ENCODE measurements around the gene ZP2.

The ZP2 gene

DNA sequence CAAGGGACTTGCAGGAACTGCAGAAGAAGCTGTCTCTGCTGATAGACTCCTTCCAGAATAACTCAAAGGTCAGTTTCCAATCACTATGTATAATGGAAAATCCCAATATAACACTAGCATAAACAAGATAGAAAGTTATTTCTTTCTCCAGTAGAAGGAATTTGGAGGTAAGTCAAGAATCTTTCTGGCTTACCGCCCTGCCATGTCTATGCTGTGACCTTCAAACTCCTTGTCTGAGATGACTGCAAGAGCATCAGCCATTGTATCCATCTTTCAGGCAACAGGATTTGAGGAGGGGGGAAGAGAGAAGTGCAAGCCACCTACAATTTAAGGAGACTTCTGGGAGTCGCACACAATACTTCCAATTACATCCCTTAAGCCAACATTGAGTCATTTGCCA, 50.2 kb downstream of the ZP2 start:
- TF ChIP-seq WT1 (tag by site-specific recombination; IDR thresholded peaks at IDR 0.05) (no peak), ZNF76 (tag by site-specific recombination; IDR thresholded peaks at IDR 0.05; ENCODE audit: borderline replicate concordance, low read depth) (no peak)
- no peak overlapping the region for H3K4me3 ChIP-seq (ENCODE audit: low read depth, low read length)
- peaks cover 4 to 20% of the 10 kb centered on the region in 2 experiments; a peak in 2 of 3 replicates for H3K36me3 ChIP-seq (ENCODE audit: control insufficient read depth in 2 of 2, insufficient read depth in 1 of 2, low read length in 2 of 2)
- no peaks in the 10 kb centered on the region for H3K9me3 ChIP-seq (ENCODE audit: control insufficient read depth, insufficient read depth, low read depth, low read length)
- POLR2A ChIA-PET: interaction anchor here (0.6 kb wide), 1 partner anchor 1030 kb away, joined by 5 read pairs; no protein-coding TSS in a partner anchor
- no peak overlapping the region for H3K27ac ChIP-seq (ENCODE audit: extremely low read depth, low read depth, low read length)
- CTCF ChIA-PET: interaction anchor here (0.6 to 5.5 kb wide), 2 partner anchors 25 to 140 kb away, joined by 4 to 37 read pairs; no protein-coding TSS in a partner anchor
- no peaks in the 10 kb centered on the region for H3K4me1 ChIP-seq (ENCODE audit: control insufficient read depth, insufficient read depth, low read length)

DNA sequence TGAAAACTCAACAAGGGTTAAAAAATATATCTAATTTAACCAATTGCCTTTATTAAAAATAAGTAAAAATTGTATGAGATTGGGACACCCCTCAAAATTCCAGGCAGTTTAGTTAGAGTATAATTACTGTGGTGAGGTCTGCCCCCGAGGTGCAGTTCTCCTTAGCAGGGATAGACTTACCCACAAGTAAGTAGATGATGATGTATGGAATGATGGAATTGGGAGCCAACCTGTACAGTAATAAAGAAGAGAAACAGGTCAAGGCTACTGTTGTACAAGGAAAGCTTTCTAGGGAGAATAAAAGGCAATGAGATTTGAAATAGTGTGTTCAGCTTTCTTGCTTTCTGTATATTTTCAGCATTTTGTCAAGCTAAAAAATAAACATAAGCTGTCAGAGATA, 51.1 kb downstream of the ZP2 start:
- ChIA-PET CTCF (interaction anchor here (0.5 to 5.5 kb wide), 5 partner anchors 9 to 1159 kb away, joined by 3 to 37 read pairs (median 8); no protein-coding TSS in a partner anchor), POLR2A (no interaction called here)
- no peaks in the 10 kb centered on the region for H3K9me3 ChIP-seq (ENCODE audit: control insufficient read depth, insufficient read depth, low read depth, low read length)
- H3K4me3 ChIP-seq (ENCODE audit: low read depth, low read length): no peak overlapping the region
- H3K27ac ChIP-seq (ENCODE audit: extremely low read depth, low read depth, low read length): no peak overlapping the region
- TF ChIP-seq, protein P1, sequence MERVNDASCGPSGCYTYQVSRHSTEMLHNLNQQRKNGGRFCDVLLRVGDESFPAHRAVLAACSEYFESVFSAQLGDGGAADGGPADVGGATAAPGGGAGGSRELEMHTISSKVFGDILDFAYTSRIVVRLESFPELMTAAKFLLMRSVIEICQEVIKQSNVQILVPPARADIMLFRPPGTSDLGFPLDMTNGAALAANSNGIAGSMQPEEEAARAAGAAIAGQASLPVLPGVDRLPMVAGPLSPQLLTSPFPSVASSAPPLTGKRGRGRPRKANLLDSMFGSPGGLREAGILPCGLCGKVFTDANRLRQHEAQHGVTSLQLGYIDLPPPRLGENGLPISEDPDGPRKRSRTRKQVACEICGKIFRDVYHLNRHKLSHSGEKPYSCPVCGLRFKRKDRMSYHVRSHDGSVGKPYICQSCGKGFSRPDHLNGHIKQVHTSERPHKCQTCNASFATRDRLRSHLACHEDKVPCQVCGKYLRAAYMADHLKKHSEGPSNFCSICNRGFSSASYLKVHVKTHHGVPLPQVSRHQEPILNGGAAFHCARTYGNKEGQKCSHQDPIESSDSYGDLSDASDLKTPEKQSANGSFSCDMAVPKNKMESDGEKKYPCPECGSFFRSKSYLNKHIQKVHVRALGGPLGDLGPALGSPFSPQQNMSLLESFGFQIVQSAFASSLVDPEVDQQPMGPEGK (tag by site-specific recombination; IDR thresholded peaks at IDR 0.05): no peak
- TF ChIP-seq ZNF157 (tag by site-specific recombination; IDR thresholded peaks at IDR 0.05) (no peak), ZNF354C (tag by site-specific recombination; IDR thresholded peaks at IDR 0.05; ENCODE audit: borderline replicate concordance, low read depth) (no peak), ZNF121 (tag by site-specific recombination; IDR thresholded peaks at IDR 0.05) (no peak), ZNF274 (IDR thresholded peaks at IDR 0.05; ENCODE audit: low read length) (no peak), ZNF274 (tag by site-specific recombination; IDR thresholded peaks at IDR 0.05; ENCODE audit: borderline replicate concordance) (no peak), ZNF433 (tag by site-specific recombination; IDR thresholded peaks at IDR 0.05; ENCODE audit: low read depth) (no peak), SETDB1 (IDR thresholded peaks at IDR 0.05; ENCODE audit: insufficient read length, low read length) (no peak), ZNF366 (tag by site-specific recombination; conservative IDR thresholded peaks at IDR 0.05) (no peak), ZNF16 (tag by site-specific recombination; IDR thresholded peaks at IDR 0.05; ENCODE audit: low read depth) (no peak)
- no peaks in the 10 kb centered on the region for H3K4me1 ChIP-seq (ENCODE audit: control insufficient read depth, insufficient read depth, low read length)
- peaks cover 0 to 20% of the 10 kb centered on the region in 2 experiments; a peak in 2 of 3 replicates for H3K36me3 ChIP-seq (ENCODE audit: control insufficient read depth in 2 of 2, insufficient read depth in 1 of 2, low read length in 2 of 2)

DNA sequence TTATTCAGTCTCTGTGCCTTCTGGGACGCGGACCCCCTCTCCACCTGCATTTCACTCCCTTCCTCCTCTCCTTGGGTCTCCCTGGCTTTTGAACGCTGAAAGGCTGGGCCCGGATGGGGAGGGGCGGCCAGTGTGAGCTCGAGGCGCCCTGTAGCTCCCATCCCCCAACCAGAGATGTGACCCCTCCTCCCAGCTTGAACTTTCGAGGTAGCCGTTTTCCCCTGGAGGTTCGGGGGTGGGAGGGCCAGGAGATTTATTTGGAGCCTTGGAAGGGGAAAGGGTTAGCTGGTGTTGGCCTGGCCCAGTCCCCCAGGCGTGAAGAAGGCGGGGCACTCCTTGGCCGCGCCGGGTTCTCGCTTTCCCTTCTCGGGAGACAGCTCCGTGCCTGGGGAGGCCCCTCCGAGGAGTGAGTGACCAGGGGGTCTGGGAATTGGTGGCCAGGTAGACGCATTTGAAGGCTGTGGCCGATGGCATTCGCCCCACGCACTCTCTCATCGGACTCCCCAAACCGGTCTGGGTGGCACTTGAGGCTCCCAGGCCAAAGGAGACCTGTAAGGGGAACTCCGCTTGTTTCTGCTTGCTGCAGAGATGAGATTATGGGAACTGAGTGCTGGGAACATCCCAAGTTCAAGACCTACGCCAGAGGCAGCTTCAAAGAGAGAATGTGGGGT, 52.0 kb downstream of the ZP2 start:
- Histone ChIP-seq H3K36me3 (ENCODE audit: control insufficient read depth in 2 of 2, insufficient read depth in 1 of 2, low read length in 2 of 2) (peaks cover 0 to 20% of the 10 kb centered on the region in 2 experiments; a peak in 2 of 3 replicates), H3K4me3 (ENCODE audit: low read depth, low read length) (peak overlapping the region; percentile 69), H3K9me3 (ENCODE audit: control insufficient read depth, insufficient read depth, low read depth, low read length) (no peaks in the 10 kb centered on the region), H3K27ac (ENCODE audit: extremely low read depth, low read depth, low read length) (no peak overlapping the region), H3K4me1 (ENCODE audit: control insufficient read depth, insufficient read depth, low read length) (no peaks in the 10 kb centered on the region)
- CTCF ChIA-PET: interaction anchor here (0.5 to 5.5 kb wide), 9 partner anchors 11 to 1160 kb away, joined by 3 to 37 read pairs (median 4); no protein-coding TSS in a partner anchor
- TF ChIP-seq, protein P2, sequence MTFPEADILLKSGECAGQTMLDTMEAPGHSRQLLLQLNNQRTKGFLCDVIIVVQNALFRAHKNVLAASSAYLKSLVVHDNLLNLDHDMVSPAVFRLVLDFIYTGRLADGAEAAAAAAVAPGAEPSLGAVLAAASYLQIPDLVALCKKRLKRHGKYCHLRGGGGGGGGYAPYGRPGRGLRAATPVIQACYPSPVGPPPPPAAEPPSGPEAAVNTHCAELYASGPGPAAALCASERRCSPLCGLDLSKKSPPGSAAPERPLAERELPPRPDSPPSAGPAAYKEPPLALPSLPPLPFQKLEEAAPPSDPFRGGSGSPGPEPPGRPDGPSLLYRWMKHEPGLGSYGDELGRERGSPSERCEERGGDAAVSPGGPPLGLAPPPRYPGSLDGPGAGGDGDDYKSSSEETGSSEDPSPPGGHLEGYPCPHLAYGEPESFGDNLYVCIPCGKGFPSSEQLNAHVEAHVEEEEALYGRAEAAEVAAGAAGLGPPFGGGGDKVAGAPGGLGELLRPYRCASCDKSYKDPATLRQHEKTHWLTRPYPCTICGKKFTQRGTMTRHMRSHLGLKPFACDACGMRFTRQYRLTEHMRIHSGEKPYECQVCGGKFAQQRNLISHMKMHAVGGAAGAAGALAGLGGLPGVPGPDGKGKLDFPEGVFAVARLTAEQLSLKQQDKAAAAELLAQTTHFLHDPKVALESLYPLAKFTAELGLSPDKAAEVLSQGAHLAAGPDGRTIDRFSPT (tag by site-specific recombination; IDR thresholded peaks at IDR 0.05): no peak
- TF ChIP-seq ZNF157 (tag by site-specific recombination; IDR thresholded peaks at IDR 0.05) (no peak), ZNF184 (tag by site-specific recombination; IDR thresholded peaks at IDR 0.05) (no peak), ZBTB7A (tag by site-specific recombination; IDR thresholded peaks at IDR 0.05; ENCODE audit: low read depth) (no peak), ZEB2 (tag by site-specific recombination; IDR thresholded peaks at IDR 0.05) (no peak), ZBTB20 (tag by site-specific recombination; IDR thresholded peaks at IDR 0.05) (no peak), PRDM1 (tag by site-specific recombination; IDR thresholded peaks at IDR 0.05) (no peak), ZNF239 (tag by site-specific recombination; IDR thresholded peaks at IDR 0.05) (no peak)
- TF ChIP-seq, protein P3, sequence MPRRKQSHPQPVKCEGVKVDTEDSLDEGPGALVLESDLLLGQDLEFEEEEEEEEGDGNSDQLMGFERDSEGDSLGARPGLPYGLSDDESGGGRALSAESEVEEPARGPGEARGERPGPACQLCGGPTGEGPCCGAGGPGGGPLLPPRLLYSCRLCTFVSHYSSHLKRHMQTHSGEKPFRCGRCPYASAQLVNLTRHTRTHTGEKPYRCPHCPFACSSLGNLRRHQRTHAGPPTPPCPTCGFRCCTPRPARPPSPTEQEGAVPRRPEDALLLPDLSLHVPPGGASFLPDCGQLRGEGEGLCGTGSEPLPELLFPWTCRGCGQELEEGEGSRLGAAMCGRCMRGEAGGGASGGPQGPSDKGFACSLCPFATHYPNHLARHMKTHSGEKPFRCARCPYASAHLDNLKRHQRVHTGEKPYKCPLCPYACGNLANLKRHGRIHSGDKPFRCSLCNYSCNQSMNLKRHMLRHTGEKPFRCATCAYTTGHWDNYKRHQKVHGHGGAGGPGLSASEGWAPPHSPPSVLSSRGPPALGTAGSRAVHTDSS (tag by site-specific recombination; IDR thresholded peaks at IDR 0.05): no peak
- POLR2A ChIA-PET: interaction anchor here (3.0 kb wide), 1 partner anchor 141 kb away, joined by 22 read pairs; no protein-coding TSS in a partner anchor

Measured in HEK293 (cell line).